Heart left ventricle (tissue), 16 donors: ENCODE data around the gene FREY1. TPM values are rescaled to one million over a fixed set of nuclear protein-coding genes. Genes with fewer than 3 reads are reported as not detected.
A peak's percentile ranks its signal among the peaks of the same experiment; 100 is the strongest.

ENCODE experiments used
- ATAC-seq, 4 donors: fragments of 200-7000 bp; cut with Tn5 transposase; one replicate each; pipeline ENCODE4 v1.9.1; 2020 to 2022; ENCODE audit warnings: moderate library complexity in 4 of 4, mild to moderate bottlenecking in 3 of 4, moderate number of reproducible peaks in 1 of 4
- DNase-seq, 5 donors: peaks; one replicate each; pipeline ENCODE4 v3.0.0-alpha.2; 2020
- H3K27ac ChIP-seq, 12 donors: fragments of 200-600 bp; sonication (generic) in 4 of 12; one replicate each; pipeline versions ENCODE4 v1.5.0 to v1.8.0; 2016 to 2022; ENCODE audit warnings: mild to moderate bottlenecking in 2 of 12
- H3K27me3 ChIP-seq, 9 donors: fragments of 200-600 bp; sonication (generic) in 2 of 9; one replicate each; pipeline versions ENCODE4 v1.5.1 to v1.8.0; 2016 to 2022; ENCODE audit warnings: mild to moderate bottlenecking in 3 of 9
- H3K36me3 ChIP-seq, 9 donors: fragments of 200-600 bp; sonication (generic) in 2 of 9; one replicate each; pipeline versions ENCODE4 v1.5.0 to v1.8.0; 2018 to 2022; ENCODE audit warnings: mild to moderate bottlenecking in 2 of 9
- H3K4me1 ChIP-seq, 12 donors: fragments of 200-600 bp; sonication (generic) in 4 of 12; one replicate each; pipeline versions ENCODE4 v1.5.0 to v1.8.0; 2016 to 2022; ENCODE audit warnings: mild to moderate bottlenecking in 3 of 12
- H3K4me3 ChIP-seq, 12 donors: fragments of 200-600 bp; sonication (generic) in 4 of 12; one replicate each; pipeline versions ENCODE4 v1.5.0 to v1.8.0; 2017 to 2022; ENCODE audit warnings: mild to moderate bottlenecking in 9 of 12, moderate library complexity in 4 of 12
- H3K9me3 ChIP-seq, 12 donors: fragments of 200-600 bp; sonication (generic) in 4 of 12; one replicate each; pipeline versions ENCODE4 v1.5.0 to v1.8.0; 2016 to 2022; ENCODE audit warnings: mild to moderate bottlenecking in 1 of 12
- CTCF ChIP-seq, 12 donors: fragments of 200-600 bp; sonication (generic) in 4 of 12; IDR thresholded peaks; one replicate each; pipeline versions ENCODE4 v1.5.0 to v1.8.0; 2018 to 2022; ENCODE audit warnings: antibody characterized with exemption in 12 of 12, mild to moderate bottlenecking in 5 of 12
- POLR2A ChIP-seq, 2 donors: fragments of 450-650 bp; IDR thresholded peaks; one replicate each; pipeline ENCODE4 v1.6.1; 2017; ENCODE audit warnings: antibody characterized with exemption in 2 of 2, mild to moderate bottlenecking in 2 of 2, moderate library complexity in 2 of 2
- WGBS, 4 donors: extraction: QIAGEN DNeasy Blood & Tissue Kit in 2 of 4; methylation state at CpG; one replicate each; pipeline versions ENCODE4 v1.1.5 to v1.1.7; 2013 to 2018; 5-methylcytosine and 5-hydroxymethylcytosine counted together
- intact Hi-C, 10 donors: fragments of 100-400 bp; cut with DNase I; formaldehyde crosslinking; loops; one replicate each; pipeline versions ENCODE4 v1.11.1 to v1.14.2; 2022
- polyA plus RNA-seq, 2 donors: library from polyadenylated mRNA; stranded (reverse); fragments of 200-250 nt; gene quantifications; one replicate each; pipeline ENCODE4 v1.2.3, GENCODE V29; 2013
- total RNA-seq, 9 donors: library from RNA; depleted of rRNA in 2 of 9; stranded (reverse); fragments of >200 nt in 2 of 9; fragmentation: NEBNext Ultra II Directional in 3 of 9; extraction: Animal tissue kit (Norgen Biotek cat#: 25700) in 3 of 9; gene quantifications; one replicate each; pipeline versions ENCODE4 v1.1.0 to v1.2.4, GENCODE V29; 2016 to 2023
- donor health status: ischemic (EF 13 %, LVEDD 7.1; RV severe dilation, severe dysfunction).
- donor health status: healthy with polysubstance abuse.
- donor health status: DM: no; HTN: yes; CAD: no.
- donor health status: DM: no; HTN: no; CAD: no.
- donor health status: ischemic (EF 25% LVEDD 6.9; RV normal size, moderate dysfunction).
- donor health status: ischemic (EF 25% LVEDD 5.7; RV mildly dilated, moderate dysfunction).
- donor health status: healthy.
- donor health status: DM: yes; HTN: yes; CAD: no.
- donor health status: ischemic (EF 35%, LVEDD 5.7; RV mildly dilated, moderate dysfunction).
- donor health status: nonischemic (EF 11% LVEDD 7.7; RV severe dilation, severe dysfunction).
- donor health status: DM: yes; HTN: yes; CAD: no.
- donor health status: PGD.
- donor health status: ischemic (EF 29% LVEDD 5.4; RV normal size, mild dysfunction).
- donor health status: nonischemic (EF 23%, LVEDD 6.1; RV moderate dilation, normal function).

The FREY1 gene
- total and polyA plus RNA-seq, 11 donors = 0.37 to 1.00 (median 0.45) TPM; not detected in 5

GRCh38 chr11:45892856-45893255 is 14.2 kb downstream of the FREY1 start:
- TF ChIP-seq POLR2A (IDR thresholded peaks at IDR 0.05) (no peak), CTCF (IDR thresholded peaks at IDR 0.05) (no peak)
- peaks cover 0 to 9% (median 0%) of the 10 kb centered on the region in 12 donors for H3K4me1 ChIP-seq
- ATAC-seq (peak in 2 of 4 donors; percentile 35 to 50), DNase-seq (no peak)
- intact Hi-C loops = no loop called here
- no peak overlapping the region for H3K4me3 ChIP-seq
- no peaks in the 10 kb centered on the region for H3K36me3 ChIP-seq
- WGBS, 4 donors = 75 to 83% (median 81%) methylated on average over 3 to 5 of the region's 5 CpGs
- H3K27me3 ChIP-seq = peaks cover 0 to 10% (median 0%) of the 10 kb centered on the region in 9 donors
- no peak overlapping the region for H3K27ac ChIP-seq
- no peaks in the 10 kb centered on the region for H3K9me3 ChIP-seq

- Histone ChIP-seq H3K4me3 (no peak overlapping the region), H3K4me1 (peaks cover 0 to 12% (median 0%) of the 10 kb centered on the region in 12 donors), H3K9me3 (no peaks in the 10 kb centered on the region), H3K36me3 (no peaks in the 10 kb centered on the region), H3K27ac (no peak overlapping the region), H3K27me3 (peaks cover 0 to 5% (median 0%) of the 10 kb centered on the region in 9 donors)
- peak in 1 of 5 donors; percentile 37 for DNase-seq
- no peak for TF ChIP-seq CTCF (IDR thresholded peaks at IDR 0.05)
- TF ChIP-seq POLR2A (IDR thresholded peaks at IDR 0.05) = no peak
- intact Hi-C loops = no loop called here
- no peak for ATAC-seq
- WGBS, 4 donors = 77 to 84% (median 80%) methylated on average over 5 to 9 of the region's 9 CpGs
Observed at GRCh38 chr11:45890886-45891550, 16.1 kb downstream of the FREY1 start.

- no peak for TF ChIP-seq POLR2A (IDR thresholded peaks at IDR 0.05)
- no peak for TF ChIP-seq CTCF (IDR thresholded peaks at IDR 0.05)
- DNase-seq = peak in 1 of 5 donors; percentile 20
- H3K27me3 ChIP-seq = peaks cover 0 to 3% (median 0%) of the 10 kb centered on the region in 9 donors
- WGBS, 4 donors = 86 to 93% (median 88%) methylated on average over 9 of the region's 9 CpGs
- H3K36me3 ChIP-seq = no peaks in the 10 kb centered on the region
- no peak for ATAC-seq
- no peak overlapping the region for H3K4me3 ChIP-seq
- intact Hi-C loops = no loop called here
- H3K9me3 ChIP-seq = no peaks in the 10 kb centered on the region
- H3K27ac ChIP-seq = no peak overlapping the region
- H3K4me1 ChIP-seq = peaks cover 0 to 20% (median 5%) of the 10 kb centered on the region in 12 donors
Observed at GRCh38 chr11:45889966-45890365, 17.1 kb downstream of the FREY1 start.

GRCh38 chr11:45889555-45889954 is 17.5 kb downstream of the FREY1 start:
- 83 to 90% (median 87%) methylated on average over 8 of the region's 8 CpGs for WGBS, 4 donors
- H3K4me1 ChIP-seq = peaks cover 0 to 20% (median 5%) of the 10 kb centered on the region in 12 donors
- H3K27me3 ChIP-seq = peaks cover 0 to 3% (median 0%) of the 10 kb centered on the region in 9 donors
- H3K9me3 ChIP-seq = no peaks in the 10 kb centered on the region
- H3K27ac ChIP-seq = no peak overlapping the region
- intact Hi-C loops = no loop called here
- no peak overlapping the region for H3K4me3 ChIP-seq
- DNase-seq = no peak
- H3K36me3 ChIP-seq = no peaks in the 10 kb centered on the region
- TF ChIP-seq CTCF (IDR thresholded peaks at IDR 0.05) (no peak), POLR2A (IDR thresholded peaks at IDR 0.05) (no peak)
- no peak for ATAC-seq
